ENCODE data around the gene KIF13A.

Gene KIF13A

GRCh38 chr6:17869010-17869752, 118.3 kb downstream of the KIF13A start:
- no CpG with 5 or more reads among the region's 6 CpGs for WGBS (ENCODE audit: extremely low coverage, insufficient coverage, low lambda C conversion rate)
- no peaks in the 10 kb centered on the region for H3K79me2 ChIP-seq (ENCODE audit: control insufficient read depth, insufficient read depth, low read length)
- no peak overlapping the region for H3K4me2 ChIP-seq (ENCODE audit: low read length)
- no peak overlapping the region for H4K5ac ChIP-seq (ENCODE audit: low read length)
- H3K4me3 ChIP-seq (ENCODE audit: low read length): no peak overlapping the region
- no peak overlapping the region for H2BK120ac ChIP-seq (ENCODE audit: low read depth, low read length)
- H2BK5ac ChIP-seq (ENCODE audit: low read length): no peak overlapping the region
- no peak overlapping the region for H3K4ac ChIP-seq (ENCODE audit: low read depth, low read length)
- H3K23ac ChIP-seq (ENCODE audit: low read length): no peak overlapping the region
- no peak overlapping the region for H2BK15ac ChIP-seq (replicated peaks; ENCODE audit: low read depth)
- H3K27ac ChIP-seq (ENCODE audit: low read depth, low read length): no peak overlapping the region
- no peak overlapping the region for H3K9ac ChIP-seq (ENCODE audit: low read length)
- H3K27me3 ChIP-seq (ENCODE audit: insufficient read depth, low read length, poor library complexity): no peaks in the 10 kb centered on the region
- H3K4me1 ChIP-seq (ENCODE audit: control insufficient read depth, low read depth, low read length): no peaks in the 10 kb centered on the region
- no peaks in the 10 kb centered on the region for H3K79me1 ChIP-seq (ENCODE audit: low read length)
- no peak overlapping the region for H2AK5ac ChIP-seq (ENCODE audit: low read length)
- H4K8ac ChIP-seq (ENCODE audit: low read depth, low read length): no peak overlapping the region
- DNase-seq: no peak
- no peak overlapping the region for H3K56ac ChIP-seq (ENCODE audit: low read length)
- H3K18ac ChIP-seq (ENCODE audit: low read length): no peak overlapping the region
- H3K36me3 ChIP-seq (ENCODE audit: control insufficient read depth, insufficient read depth, low read length): no peaks in the 10 kb centered on the region

GRCh38 chr6:17867880-17868279, 119.6 kb downstream of the KIF13A start:
- H3K56ac ChIP-seq (ENCODE audit: low read length): no peak overlapping the region
- no CpG with 5 or more reads among the region's 1 CpG for WGBS (ENCODE audit: extremely low coverage, insufficient coverage, low lambda C conversion rate)
- no peak overlapping the region for H4K8ac ChIP-seq (ENCODE audit: low read depth, low read length)
- H2BK5ac ChIP-seq (ENCODE audit: low read length): no peak overlapping the region
- H3K9ac ChIP-seq (ENCODE audit: low read length): no peak overlapping the region
- no peak overlapping the region for H4K5ac ChIP-seq (ENCODE audit: low read length)
- H3K36me3 ChIP-seq (ENCODE audit: control insufficient read depth, insufficient read depth, low read length): no peaks in the 10 kb centered on the region
- no peak overlapping the region for H2BK120ac ChIP-seq (ENCODE audit: low read depth, low read length)
- H3K4me1 ChIP-seq (ENCODE audit: control insufficient read depth, low read depth, low read length): no peaks in the 10 kb centered on the region
- no peak overlapping the region for H3K23ac ChIP-seq (ENCODE audit: low read length)
- no peaks in the 10 kb centered on the region for H3K79me1 ChIP-seq (ENCODE audit: low read length)
- H3K27me3 ChIP-seq (ENCODE audit: insufficient read depth, low read length, poor library complexity): no peaks in the 10 kb centered on the region
- no peak overlapping the region for H3K4ac ChIP-seq (ENCODE audit: low read depth, low read length)
- H2BK15ac ChIP-seq (replicated peaks; ENCODE audit: low read depth): no peak overlapping the region
- H3K79me2 ChIP-seq (ENCODE audit: control insufficient read depth, insufficient read depth, low read length): no peaks in the 10 kb centered on the region
- no peak for DNase-seq
- H3K18ac ChIP-seq (ENCODE audit: low read length): no peak overlapping the region
- no peak overlapping the region for H2AK5ac ChIP-seq (ENCODE audit: low read length)
- H3K27ac ChIP-seq (ENCODE audit: low read depth, low read length): no peak overlapping the region
- H3K4me3 ChIP-seq (ENCODE audit: low read length): no peak overlapping the region
- no peak overlapping the region for H3K4me2 ChIP-seq (ENCODE audit: low read length)

DNA sequence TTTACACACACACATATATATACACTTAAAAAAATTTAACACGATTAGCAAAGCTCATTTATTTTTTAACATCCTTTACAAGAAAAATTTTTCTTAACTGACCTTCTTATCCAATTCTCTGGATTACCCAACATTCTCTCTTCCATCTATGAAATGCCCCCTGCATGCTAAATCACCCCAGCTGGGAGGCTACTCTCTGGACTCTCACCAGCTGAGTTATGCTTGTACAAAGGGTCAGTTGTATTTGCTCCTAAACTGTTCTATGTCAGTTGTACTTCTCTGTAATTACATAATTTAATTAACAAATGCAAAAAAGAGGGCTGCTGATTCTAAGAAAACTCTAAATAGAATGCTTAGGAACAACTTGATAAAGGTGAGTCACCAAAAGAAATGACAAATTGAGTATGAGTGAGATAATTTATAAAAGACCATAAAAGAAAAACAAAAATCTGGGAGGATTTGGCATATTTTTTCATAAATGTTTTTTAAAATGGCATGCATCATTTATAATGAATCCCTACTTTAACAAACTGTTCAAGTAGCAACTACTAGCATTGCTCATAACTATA, 120.5 kb downstream of the KIF13A start:
- Histone ChIP-seq H4K8ac (ENCODE audit: low read depth, low read length) (no peak overlapping the region), H3K79me1 (ENCODE audit: low read length) (no peaks in the 10 kb centered on the region), H3K36me3 (ENCODE audit: control insufficient read depth, insufficient read depth, low read length) (no peaks in the 10 kb centered on the region), H3K27me3 (ENCODE audit: insufficient read depth, low read length, poor library complexity) (no peaks in the 10 kb centered on the region), H3K4me1 (ENCODE audit: control insufficient read depth, low read depth, low read length) (no peaks in the 10 kb centered on the region), H3K4ac (ENCODE audit: low read depth, low read length) (no peak overlapping the region), H3K4me2 (ENCODE audit: low read length) (no peak overlapping the region), H3K18ac (ENCODE audit: low read length) (no peak overlapping the region), H3K23ac (ENCODE audit: low read length) (no peak overlapping the region), H2BK15ac (replicated peaks; ENCODE audit: low read depth) (no peak overlapping the region), H2BK120ac (ENCODE audit: low read depth, low read length) (no peak overlapping the region), H3K4me3 (ENCODE audit: low read length) (no peak overlapping the region), H3K27ac (ENCODE audit: low read depth, low read length) (no peak overlapping the region), H2BK5ac (ENCODE audit: low read length) (no peak overlapping the region), H2AK5ac (ENCODE audit: low read length) (no peak overlapping the region), H3K9ac (ENCODE audit: low read length) (no peak overlapping the region), H4K5ac (ENCODE audit: low read length) (no peak overlapping the region), H3K56ac (ENCODE audit: low read length) (no peak overlapping the region), H3K79me2 (ENCODE audit: control insufficient read depth, insufficient read depth, low read length) (no peaks in the 10 kb centered on the region)
- WGBS (ENCODE audit: extremely low coverage, insufficient coverage, low lambda C conversion rate): 100% methylated on average over 1 of the region's 1 CpG
- no peak for DNase-seq

- Histone ChIP-seq H4K5ac (ENCODE audit: low read length) (no peak overlapping the region), H3K79me1 (ENCODE audit: low read length) (no peaks in the 10 kb centered on the region), H3K27ac (ENCODE audit: low read depth, low read length) (no peak overlapping the region), H3K18ac (ENCODE audit: low read length) (no peak overlapping the region), H3K4me2 (ENCODE audit: low read length) (no peak overlapping the region), H3K56ac (ENCODE audit: low read length) (no peak overlapping the region), H2BK120ac (ENCODE audit: low read depth, low read length) (no peak overlapping the region), H3K9ac (ENCODE audit: low read length) (no peak overlapping the region), H2AK5ac (ENCODE audit: low read length) (no peak overlapping the region), H3K4ac (ENCODE audit: low read depth, low read length) (no peak overlapping the region), H3K4me1 (ENCODE audit: control insufficient read depth, low read depth, low read length) (no peaks in the 10 kb centered on the region), H3K79me2 (ENCODE audit: control insufficient read depth, insufficient read depth, low read length) (no peaks in the 10 kb centered on the region), H3K23ac (ENCODE audit: low read length) (no peak overlapping the region), H3K36me3 (ENCODE audit: control insufficient read depth, insufficient read depth, low read length) (no peaks in the 10 kb centered on the region), H3K4me3 (ENCODE audit: low read length) (no peak overlapping the region), H4K8ac (ENCODE audit: low read depth, low read length) (no peak overlapping the region), H3K27me3 (ENCODE audit: insufficient read depth, low read length, poor library complexity) (no peaks in the 10 kb centered on the region), H2BK5ac (ENCODE audit: low read length) (no peak overlapping the region), H2BK15ac (replicated peaks; ENCODE audit: low read depth) (no peak overlapping the region)
- peak; percentile 29 for DNase-seq
- WGBS (ENCODE audit: extremely low coverage, insufficient coverage, low lambda C conversion rate): no CpG with 5 or more reads among the region's 6 CpGs
These were observed 121.4 kb downstream of the KIF13A start for GRCh38 chr6:17865798-17866725.

DNA sequence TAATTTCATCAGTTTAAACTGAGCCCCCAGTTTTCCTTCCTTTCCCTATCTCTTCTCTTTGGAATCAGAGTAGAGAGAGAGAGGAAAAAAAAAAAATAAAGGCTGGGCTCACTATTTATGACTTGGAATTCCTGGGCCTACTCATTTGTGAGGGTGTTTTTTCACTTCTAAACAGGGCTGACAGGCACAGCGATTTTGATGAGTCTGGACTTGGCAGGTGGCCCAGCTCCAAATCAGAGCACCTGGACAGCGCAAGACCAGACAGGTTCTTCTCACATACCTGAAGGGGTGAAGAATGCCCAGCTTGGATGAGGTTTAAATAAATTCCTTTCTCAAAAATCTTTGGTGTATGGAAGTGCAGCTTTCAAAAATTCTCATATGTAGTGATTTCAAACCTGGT, 122.2 kb downstream of the KIF13A start:
- H3K18ac ChIP-seq (ENCODE audit: low read length): no peak overlapping the region
- no peak overlapping the region for H3K4me3 ChIP-seq (ENCODE audit: low read length)
- no peaks in the 10 kb centered on the region for H3K36me3 ChIP-seq (ENCODE audit: control insufficient read depth, insufficient read depth, low read length)
- no peak overlapping the region for H2BK15ac ChIP-seq (replicated peaks; ENCODE audit: low read depth)
- H2BK120ac ChIP-seq (ENCODE audit: low read depth, low read length): no peak overlapping the region
- H3K4ac ChIP-seq (ENCODE audit: low read depth, low read length): no peak overlapping the region
- H4K5ac ChIP-seq (ENCODE audit: low read length): no peak overlapping the region
- H2BK5ac ChIP-seq (ENCODE audit: low read length): no peak overlapping the region
- no peaks in the 10 kb centered on the region for H3K4me1 ChIP-seq (ENCODE audit: control insufficient read depth, low read depth, low read length)
- no peaks in the 10 kb centered on the region for H3K79me1 ChIP-seq (ENCODE audit: low read length)
- H3K79me2 ChIP-seq (ENCODE audit: control insufficient read depth, insufficient read depth, low read length): no peaks in the 10 kb centered on the region
- no peak for DNase-seq
- H3K4me2 ChIP-seq (ENCODE audit: low read length): no peak overlapping the region
- no peaks in the 10 kb centered on the region for H3K27me3 ChIP-seq (ENCODE audit: insufficient read depth, low read length, poor library complexity)
- H3K23ac ChIP-seq (ENCODE audit: low read length): no peak overlapping the region
- no CpG with 5 or more reads among the region's 2 CpGs for WGBS (ENCODE audit: extremely low coverage, insufficient coverage, low lambda C conversion rate)
- H2AK5ac ChIP-seq (ENCODE audit: low read length): no peak overlapping the region
- no peak overlapping the region for H3K56ac ChIP-seq (ENCODE audit: low read length)
- H3K27ac ChIP-seq (ENCODE audit: low read depth, low read length): no peak overlapping the region
- H3K9ac ChIP-seq (ENCODE audit: low read length): no peak overlapping the region
- H4K8ac ChIP-seq (ENCODE audit: low read depth, low read length): no peak overlapping the region
